Transverse colon (tissue), 3 donors: ENCODE measurements around the gene BHLHE23.

Source experiments
- CTCF ChIP-seq, 5 experiments: fragments of 200-600 bp in 3 of 5; fragments of 450-650 bp in 2 of 5; sonication (generic) in 3 of 5; IDR thresholded peaks; 1 replicate in 2 of 5; 2 replicates in 3 of 5; pipeline ENCODE4 v1.5.1; 2016 to 2017; ENCODE audit warnings: antibody characterized with exemption in 5 of 5, inconsistent platforms in 3 of 5, mild to moderate bottlenecking in 2 of 5, moderate library complexity in 1 of 5
- POLR2A ChIP-seq: fragments of 450-650 bp; IDR thresholded peaks from one replicate; pipeline ENCODE4 v1.6.1; 2016; ENCODE audit warnings: antibody characterized with exemption, mild to moderate bottlenecking, moderate library complexity

GRCh38 chr20:63016514-63017075 is 9.8 kb upstream of the BHLHE23 start:
- TF ChIP-seq CTCF (IDR thresholded peaks at IDR 0.05) (no peak), POLR2A (no peak)
